ENCODE measurements around the gene EPN3.

The EPN3 gene

DNA sequence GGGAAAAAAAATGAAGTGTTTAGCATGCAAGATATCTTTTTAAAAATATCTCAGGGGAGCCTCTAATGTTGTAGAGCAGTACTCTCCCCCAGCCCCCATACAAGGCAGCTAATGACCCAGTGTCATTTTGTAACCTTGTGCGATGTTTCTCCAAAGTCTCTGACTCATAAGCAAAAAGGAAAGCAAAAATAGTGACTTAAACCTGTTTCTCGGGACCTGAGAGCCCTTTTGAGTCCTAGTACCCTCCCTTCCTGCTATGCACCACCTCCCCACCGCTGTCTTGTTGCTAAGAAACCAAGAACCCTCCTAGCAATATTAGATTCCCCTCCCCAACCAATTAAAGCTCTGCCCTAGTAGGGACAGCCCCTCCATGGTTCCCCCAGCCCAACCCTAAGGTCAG is 21.5 kb upstream of the EPN3 start:
- peak; percentile 19 for DNase-seq (ENCODE audit: low read depth)

DNA sequence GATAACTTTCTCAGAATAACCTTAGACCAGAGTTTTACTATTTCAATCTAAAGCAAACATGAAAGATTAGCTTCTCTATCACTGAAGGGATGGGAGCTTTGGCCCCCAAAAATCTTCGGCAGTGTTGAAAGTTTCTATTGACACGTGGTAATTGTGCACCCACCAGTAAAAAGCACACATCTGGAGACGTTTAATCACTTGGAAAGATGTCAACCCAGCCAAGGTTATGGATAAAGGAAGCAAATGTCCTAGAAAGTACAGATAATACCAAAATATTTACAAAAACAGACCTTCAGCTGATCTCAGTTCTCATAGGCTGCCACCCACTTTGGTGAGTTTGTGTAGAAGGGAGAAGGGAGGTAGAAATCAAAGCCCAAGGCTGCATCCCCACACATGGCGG is 19.0 kb upstream of the EPN3 start:
- DNase-seq (ENCODE audit: low read depth), result peak; percentile 26

- DNase-seq (ENCODE audit: low read depth), result no peak
Observed at GRCh38 chr17:50514388-50514787, 18.1 kb upstream of the EPN3 start.

DNA sequence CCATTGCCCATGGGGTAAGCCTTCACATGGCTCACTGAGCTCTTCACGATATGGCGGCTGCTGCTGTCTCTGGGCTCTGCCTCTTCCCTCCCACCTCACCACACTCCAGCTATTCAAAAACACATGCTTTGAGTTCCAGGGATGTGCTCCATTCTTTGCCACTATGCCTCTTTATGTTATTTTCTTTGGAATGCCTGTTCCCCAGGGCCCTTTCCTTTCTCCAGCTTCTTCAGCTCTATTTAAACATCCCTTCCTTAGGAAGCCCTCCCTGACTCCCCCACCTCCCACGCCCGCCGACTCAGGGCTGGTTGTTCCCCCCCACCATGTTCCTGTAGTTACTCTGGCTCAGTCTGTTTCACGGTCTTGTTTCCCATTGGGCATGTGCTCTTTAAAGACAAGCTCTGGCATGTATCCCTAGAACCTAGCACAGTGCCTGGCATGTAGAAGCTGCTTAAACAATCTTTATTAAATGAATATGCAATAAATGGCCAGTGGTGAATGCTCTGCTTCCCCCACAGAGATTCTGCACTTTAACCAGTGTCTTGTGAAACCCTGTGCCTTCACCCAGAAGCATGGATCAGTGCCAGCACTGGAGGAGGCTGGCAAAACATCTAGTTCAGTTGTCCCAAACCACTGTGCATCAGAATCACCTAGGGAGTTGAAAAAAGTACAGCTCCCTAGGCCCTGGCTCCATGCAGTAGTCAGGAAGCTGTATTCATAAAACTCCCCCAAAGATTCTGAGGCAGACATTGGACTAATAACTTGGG is 17.4 kb upstream of the EPN3 start:
- peak; percentile 92 for DNase-seq (ENCODE audit: low read depth)

GRCh38 chr17:50517011-50517410 is 15.5 kb upstream of the EPN3 start:
- no peak for DNase-seq (ENCODE audit: low read depth)

- no peak for DNase-seq (ENCODE audit: low read depth)
Observed at GRCh38 chr17:50517504-50518383, 14.8 kb upstream of the EPN3 start.

DNA sequence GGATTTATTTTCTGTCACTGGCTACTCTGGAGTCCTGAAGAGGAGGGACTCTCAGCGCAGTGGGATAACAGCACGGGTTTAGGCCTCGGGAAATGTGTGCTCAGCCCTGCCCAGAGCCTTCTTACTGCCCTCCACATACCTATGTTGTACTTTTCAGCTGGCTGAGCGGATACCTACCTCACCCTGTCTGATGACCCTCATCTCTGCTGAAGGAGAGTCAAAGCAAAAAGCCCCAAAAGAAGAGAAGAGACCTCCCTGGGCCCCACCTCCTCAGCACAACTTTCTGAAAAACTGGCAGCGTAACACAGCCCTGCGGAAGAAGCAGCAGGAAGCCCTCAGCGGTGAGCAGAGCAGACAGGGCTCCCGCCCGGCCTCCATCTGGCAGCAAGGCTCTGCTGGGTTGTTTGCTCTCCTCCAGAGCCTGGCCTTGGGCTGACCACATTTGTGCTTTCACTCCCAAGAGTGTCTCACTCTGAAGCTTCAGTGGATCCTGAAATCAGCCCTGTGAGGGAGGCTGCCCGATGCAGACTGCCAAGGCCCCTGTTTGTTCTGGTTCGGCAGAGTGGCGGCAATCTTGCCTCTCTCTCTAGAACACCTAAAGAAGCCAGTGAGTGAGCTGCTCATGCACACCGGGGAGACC is 14.0 kb upstream of the EPN3 start:
- no peak for DNase-seq (ENCODE audit: low read depth)

DNA sequence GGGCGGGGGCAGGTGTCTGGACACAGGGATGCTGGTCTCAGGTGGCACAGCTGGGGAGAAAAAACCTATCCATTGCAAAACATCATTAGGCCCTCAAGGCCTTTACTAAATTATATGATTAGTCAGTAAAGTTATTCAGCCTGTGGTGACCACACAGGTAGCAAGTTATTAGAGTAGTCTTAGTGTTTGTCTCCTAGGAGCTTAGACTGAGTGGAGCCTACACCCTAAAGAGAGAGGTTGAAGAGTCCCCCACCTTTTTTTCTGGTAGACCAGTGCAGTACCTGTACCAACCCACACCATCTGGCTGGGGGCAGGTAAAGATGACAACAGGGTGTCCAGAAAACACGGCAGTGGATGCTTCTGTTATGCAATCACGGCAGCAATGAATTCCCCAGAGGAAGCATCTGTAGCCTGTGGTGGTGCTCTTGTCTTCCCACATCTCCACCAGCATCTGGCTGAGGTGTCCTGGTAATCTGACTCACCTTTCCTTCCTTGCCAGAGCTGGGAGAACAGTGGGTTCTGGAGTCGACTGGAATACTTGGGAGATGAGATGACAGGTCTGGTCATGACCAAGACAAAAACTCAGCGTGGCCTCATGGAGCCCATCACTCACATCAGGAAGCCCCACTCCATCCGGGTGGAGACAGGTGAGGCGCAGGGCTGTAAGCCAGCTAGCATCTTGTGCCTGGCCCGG is 13.2 kb upstream of the EPN3 start:
- DNase-seq (ENCODE audit: low read depth), result no peak

GRCh38 chr17:50520483-50520882 is 12.1 kb upstream of the EPN3 start:
- DNase-seq (ENCODE audit: low read depth), result no peak

DNA sequence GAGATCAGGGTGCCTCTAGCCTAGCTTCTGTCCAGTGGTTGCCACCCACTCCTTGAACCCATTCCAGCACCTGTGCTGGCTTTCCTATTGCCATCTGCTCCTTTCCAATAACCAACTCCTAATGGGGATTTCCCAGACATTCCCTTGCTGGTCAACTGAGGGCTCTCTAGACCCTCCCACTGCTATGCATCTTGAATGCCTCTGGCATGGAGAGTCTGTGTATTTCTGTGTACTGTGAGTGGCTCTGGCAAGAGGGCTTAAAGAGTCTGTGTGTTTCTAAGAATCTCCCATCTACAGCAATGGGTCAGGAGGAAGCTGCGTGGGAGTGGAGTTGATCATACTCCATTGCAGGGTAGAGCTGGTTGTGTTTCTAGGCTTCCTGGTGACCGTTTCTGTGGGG is 11.0 kb upstream of the EPN3 start:
- no peak for DNase-seq (ENCODE audit: low read depth)

GRCh38 chr17:50522766-50523165 is 9.8 kb upstream of the EPN3 start:
- DNase-seq (ENCODE audit: low read depth), result no peak

DNA sequence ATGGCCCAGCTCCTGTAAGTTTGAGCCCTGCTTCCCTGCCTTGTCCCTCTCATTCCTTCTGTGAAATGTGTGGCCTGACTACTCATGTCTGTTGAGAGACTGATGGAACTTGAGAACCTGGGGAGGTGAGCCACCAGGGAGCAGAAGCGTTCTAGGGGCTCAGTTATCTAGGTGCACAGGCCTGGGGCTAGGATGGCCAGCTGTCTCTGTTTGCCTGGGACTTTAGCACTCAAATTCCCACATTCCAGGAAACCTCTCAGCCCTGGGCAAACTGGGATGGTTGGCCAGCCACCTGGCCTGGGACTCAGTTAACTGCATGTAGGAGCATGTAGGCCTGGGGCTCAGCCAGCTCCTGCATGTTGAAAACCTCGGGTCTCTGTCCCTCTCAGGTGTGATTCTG is 9.3 kb upstream of the EPN3 start:
- DNase-seq (ENCODE audit: low read depth), result no peak

- no peak for DNase-seq (ENCODE audit: low read depth)
Observed at GRCh38 chr17:50524838-50525237, 7.7 kb upstream of the EPN3 start.

- no peak for DNase-seq (ENCODE audit: low read depth)
Observed at GRCh38 chr17:50527155-50527762, 5.3 kb upstream of the EPN3 start.

- no peak for DNase-seq (ENCODE audit: low read depth)
Observed at GRCh38 chr17:50527949-50528474, 4.5 kb upstream of the EPN3 start.

- DNase-seq (ENCODE audit: low read depth), result no peak
Observed at GRCh38 chr17:50529849-50530248, 2.7 kb upstream of the EPN3 start.

GRCh38 chr17:50531428-50532025 is 1.0 kb upstream of the EPN3 start:
- no peak for DNase-seq (ENCODE audit: low read depth)

- no peak for DNase-seq (ENCODE audit: low read depth)
Observed at GRCh38 chr17:50533185-50533584, 650 bp downstream of the EPN3 start.

DNA sequence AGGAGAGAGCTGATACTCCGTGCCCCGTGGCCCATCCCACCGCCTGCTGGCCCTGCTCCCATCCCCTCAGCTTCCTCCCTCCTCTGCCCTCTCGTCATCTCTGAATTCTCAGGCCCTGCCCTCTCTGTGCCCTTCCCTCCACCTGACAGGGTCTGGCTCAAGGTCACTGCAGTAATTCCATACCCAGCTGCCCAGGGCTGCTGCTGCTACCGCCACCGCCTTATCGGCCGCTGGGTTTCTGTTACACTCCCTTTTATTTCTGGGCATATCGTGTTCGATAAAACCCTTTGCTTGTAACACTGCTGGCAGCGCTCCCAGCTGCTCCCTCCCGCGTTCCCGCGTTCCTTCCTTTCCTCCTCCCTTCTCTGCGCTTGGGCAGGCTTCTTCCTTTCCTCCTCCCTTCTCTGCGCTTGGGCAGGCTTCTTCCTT is 1.2 kb downstream of the EPN3 start:
- peak; percentile 34 for DNase-seq (ENCODE audit: low read depth)

DNA sequence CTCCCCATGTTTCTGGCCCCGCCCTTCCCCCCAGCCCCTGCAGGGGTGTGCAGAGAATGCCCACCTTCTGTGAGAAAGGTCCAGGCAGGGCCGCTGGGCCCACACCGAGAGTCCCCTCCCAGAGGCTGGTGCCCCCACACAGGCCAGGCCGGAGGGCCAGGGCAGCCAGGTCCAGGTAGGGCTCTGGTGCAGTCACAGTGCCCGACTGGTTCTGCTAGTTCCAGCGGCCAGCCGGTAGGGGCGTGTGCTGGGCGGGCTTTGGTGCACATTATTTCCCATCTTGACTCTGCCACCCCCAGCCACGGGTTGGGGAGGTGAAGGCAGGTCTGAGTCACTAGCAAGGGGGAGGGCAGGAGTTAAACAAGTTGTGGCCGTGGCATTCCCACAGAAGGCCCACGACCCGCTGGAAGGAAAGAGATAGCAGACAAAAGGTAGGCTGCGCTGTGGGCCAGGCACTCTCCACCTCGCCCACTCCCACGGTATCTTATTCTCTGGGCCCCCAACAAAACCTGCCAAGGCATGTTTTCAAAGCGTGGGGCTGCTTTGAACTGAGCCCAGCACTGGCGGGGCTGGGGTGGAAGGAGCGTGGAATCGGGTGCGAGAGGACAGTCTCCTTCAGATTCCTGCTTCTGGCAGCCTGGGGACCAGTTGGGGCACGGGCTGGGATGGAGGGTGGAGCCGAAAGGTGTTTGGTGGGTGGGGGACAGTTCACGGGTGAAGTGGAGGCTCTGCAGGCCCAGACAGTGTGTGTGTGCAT is 1.9 kb downstream of the EPN3 start:
- DNase-seq (ENCODE audit: low read depth), result no peak

GRCh38 chr17:50534979-50535326 is 2.4 kb downstream of the EPN3 start:
- no peak for DNase-seq (ENCODE audit: low read depth)
